CD4-positive, alpha-beta T cell treated with Interleukin-6 for 4 hours (primary cell): ENCODE results near the gene SLC6A9.

Experiments
- DNase-seq: peaks from one replicate; pipeline ENCODE4 v3.0.0-alpha.2; 2020; ENCODE audit warnings: mixed read lengths

SLC6A9 gene

DNA sequence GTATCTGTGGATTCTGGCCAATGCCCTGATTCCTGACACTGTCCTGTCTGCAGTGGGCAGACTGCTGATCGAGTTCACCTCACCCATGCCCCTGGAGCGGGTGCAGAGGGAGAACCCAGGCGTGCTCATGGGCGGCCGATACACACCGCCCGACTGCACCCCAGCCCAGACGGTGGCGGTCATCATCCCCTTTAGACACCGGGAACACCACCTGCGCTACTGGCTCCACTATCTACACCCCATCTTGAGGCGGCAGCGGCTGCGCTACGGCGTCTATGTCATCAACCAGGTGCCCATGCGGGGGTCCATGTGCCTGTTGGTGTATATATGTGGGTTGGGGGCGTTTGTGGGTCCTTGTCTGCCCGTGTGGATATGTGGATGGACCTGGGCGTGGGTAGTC, 49.6 kb downstream of the SLC6A9 start:
- DNase-seq, result no peak

DNA sequence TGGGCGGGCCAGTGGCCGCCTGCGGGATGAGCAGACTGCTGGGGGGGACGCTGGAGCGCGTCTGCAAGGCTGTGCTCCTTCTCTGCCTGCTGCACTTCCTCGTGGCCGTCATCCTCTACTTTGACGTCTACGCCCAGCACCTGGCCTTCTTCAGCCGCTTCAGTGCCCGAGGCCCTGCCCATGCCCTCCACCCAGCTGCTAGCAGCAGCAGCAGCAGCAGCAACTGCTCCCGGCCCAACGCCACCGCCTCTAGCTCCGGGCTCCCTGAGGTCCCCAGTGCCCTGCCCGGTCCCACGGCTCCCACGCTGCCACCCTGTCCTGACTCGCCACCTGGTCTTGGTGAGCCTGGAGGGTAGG, 50.1 kb downstream of the SLC6A9 start:
- DNase-seq, result no peak

DNA sequence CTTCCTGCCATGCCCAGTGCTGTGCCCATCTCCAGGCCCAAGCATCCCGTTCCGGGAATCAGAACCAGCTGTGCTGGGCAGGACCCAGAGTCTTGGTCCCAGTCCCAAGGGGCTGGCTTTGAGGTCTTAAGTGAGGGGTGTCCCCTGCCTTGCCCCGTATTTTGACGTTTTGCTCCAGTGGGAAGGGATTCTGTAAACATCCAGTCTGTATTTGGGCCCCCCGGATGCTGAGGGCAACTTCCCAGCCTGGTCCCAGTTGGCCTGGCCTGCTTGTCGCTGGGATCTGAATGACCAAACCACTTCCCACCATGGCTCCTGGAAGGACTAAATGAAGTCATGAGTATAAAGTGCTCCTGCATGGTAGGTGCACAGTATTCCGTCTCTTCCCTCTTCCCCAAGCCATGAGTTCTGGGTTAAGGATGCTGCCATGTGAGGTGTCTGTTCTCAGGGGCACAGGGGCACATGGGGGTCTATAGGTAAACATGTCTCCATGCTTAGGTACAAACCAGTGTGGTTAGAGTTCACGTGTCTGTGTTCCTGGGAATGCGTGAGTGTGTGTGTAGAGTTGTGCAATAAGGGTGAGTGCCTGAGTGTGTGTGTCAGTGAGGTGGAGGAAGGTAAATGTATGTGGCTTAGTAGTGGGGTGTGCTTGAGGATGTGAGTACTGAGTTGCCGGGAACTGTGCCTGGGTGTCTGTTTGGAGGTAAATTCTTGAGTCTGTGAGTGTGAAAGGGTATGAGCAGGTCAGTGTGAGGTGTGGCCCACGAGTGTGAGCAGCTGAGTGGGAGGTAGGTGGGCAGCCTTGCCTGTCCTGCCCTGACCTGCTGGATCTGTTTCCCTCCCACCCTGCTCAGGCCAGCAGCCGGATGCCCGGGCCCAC, 50.8 kb downstream of the SLC6A9 start:
- DNase-seq, result no peak

DNA sequence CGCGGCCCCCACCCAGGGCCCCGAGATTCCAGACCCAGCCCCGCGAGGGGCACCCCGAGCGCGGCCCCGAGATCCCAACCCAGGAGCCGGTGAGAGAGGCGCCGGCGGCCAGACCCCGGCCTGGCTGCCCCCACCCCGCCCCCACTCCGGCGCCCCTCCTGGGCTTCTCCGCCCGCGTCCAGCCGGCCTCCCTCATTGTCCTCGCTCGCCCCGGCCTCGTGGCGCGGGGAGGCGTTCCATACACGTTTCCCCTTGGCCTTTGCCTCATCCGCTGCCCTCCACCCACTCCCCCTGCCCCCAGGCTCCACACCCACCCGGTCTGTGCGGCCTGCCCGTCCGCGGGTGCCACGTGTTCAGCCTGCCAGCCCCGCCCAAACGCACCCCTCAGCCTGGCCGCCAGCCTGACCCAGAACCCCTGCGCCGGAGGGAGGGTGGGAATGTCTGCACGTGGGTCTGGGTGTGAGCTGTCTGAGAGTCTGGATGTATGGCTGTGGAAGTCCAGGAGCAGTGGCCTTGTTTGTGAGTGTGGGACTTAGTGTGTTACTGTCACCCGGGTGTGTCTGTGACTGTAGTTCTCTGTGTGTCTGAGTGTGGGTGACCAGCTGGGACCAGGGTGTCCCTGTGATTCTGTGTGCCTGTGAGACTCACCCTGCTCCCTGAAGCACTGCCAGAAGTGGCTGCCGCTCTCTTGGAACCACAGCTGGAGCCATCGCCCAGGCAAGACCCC, 51.6 kb downstream of the SLC6A9 start:
- peak; percentile 16 for DNase-seq

DNA sequence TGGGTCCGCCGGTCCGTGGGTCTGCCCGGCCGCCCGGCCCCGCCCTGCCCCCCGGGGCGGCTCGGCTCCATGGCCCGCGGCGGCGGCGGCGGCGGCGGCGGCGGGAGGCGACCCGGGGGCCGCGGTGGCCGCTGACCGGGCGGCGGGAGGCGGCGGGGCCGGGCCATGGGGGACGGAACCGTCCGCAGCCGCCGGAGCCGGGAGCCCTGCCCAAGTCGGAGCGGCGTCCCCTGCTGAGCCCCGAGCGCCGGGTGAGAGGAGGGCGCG, 52.1 kb downstream of the SLC6A9 start:
- no peak for DNase-seq

DNA sequence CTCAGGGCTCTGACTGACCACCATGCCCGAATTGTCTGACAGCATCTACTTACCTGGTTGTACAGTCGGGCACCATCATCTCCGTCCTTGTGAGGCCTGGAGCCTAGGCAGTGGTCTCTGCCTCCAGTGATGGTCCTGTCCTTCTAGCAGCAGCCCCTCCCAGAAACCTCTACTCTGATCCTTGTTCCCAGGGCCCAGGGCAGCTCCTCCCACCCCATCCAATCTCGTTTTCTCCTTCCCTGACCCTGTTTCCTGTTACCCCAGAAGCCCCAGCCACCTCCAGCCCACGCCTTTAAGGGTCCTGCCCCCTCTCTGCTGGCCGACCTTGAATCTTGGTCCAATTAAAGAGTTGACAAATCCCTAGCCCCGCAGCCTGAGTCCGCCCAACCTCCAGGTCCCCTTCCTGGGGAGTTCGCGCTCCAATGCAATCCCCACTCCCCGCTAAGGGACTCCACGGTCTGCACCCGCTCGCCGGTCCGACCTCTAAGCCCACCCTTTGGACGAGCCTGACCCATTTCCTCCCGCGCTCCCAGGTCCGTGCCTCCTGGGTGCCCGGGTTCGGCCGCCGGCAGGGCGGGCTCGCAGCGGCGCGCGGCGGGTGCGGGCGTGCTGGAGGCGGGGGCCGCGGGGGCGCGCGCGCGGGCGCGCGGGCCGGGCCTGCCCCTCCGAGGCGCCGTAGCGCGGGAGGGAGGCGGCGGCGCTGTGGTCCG, 52.6 kb downstream of the SLC6A9 start, which contains the start of gene B4GALT2:
Gene B4GALT2, plus strand, starts transcription at position 660 of the 710 bp plus-strand sequence. CDS start 1,951 bp downstream, outside the sequence.
- peak; percentile 33 for DNase-seq

DNA sequence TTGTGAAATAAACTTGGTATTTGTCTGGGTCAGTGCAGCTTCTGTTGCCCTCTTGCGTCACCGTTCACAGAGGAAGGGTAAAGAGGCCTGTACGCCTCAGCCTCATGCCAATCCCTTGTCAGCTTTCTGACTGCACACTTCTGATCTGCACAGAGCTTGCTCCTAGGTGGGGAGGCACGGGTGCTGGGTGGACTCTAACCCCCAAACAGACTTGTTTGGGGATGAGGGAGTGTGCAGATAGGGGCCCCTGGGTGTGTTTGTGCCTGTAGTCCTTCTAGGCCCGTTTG, 53.1 kb downstream of the SLC6A9 start:
- no peak for DNase-seq

DNA sequence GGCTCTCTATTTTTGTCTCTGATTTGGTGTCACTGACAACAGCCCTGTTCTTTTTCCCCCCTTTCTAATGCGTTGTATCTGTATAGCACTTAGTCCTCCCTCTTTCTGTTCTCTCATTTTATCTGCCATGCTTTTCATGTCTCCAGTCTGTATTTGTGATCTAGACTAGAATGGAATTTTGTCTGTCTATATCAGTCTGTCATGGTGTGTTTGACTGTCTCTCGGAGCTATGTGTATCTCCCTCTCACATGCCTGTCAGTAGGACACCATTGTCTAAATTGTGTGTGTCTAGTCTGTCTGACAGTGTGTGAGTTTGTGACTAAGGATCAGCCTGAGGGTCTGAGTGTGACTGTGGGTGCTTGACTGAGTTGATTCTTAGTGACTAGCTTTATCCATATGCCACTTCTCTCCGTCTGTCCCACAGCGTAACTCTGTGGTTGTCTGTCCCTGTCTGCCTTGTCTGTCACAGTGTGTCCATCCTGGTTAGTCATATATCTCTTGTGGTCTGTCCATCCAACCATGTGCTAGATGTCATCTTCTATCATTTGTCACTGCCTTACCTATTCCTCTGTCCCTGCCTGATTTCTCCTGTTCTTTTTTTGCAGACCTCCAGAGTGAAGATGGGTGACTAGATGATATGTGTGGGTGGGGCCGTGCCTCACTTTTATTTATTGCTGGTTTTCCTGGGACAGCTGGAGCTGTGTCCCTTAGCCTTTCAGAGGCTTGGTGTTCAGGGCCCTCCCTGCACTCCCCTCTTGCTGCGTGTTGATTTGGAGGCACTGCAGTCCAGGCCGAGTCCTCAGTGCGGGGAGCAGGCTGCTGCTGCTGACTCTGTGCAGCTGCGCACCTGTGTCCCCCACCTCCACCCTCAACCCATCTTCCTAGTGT, 53.6 kb downstream of the SLC6A9 start:
- no peak for DNase-seq

DNA sequence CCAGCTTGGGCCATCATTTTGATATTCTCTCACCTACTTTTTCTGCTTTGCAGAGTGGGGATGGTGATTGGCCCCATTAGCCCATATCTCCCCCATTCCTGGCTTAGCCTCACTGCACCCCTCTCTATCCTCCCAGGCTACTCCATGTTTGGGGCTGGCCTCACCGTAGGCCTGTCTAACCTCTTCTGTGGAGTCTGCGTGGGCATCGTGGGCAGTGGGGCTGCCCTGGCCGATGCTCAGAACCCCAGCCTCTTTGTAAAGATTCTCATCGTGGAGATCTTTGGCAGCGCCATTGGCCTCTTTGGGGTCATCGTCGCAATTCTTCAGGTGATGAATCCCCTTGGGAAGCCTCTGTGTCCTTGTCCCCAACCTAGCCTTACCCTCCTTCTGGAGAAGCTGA, 54.4 kb downstream of the SLC6A9 start:
- DNase-seq, result no peak

DNA sequence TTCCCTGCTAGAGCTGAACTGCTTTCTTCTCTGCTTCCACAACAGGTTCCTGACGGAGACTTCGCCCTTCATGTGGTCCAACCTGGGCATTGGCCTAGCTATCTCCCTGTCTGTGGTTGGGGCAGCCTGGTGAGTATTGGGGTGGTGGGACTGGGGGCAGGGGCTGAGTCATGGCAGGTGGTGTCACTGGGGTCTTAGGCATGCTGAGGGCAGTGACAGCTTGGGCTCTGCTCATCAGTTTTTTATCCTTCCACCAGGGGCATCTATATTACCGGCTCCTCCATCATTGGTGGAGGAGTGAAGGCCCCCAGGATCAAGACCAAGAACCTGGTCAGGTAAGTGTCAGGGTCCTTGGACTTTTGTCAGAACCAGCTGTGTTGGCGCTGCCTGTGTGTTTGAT, 55.2 kb downstream of the SLC6A9 start:
- DNase-seq, result no peak

DNA sequence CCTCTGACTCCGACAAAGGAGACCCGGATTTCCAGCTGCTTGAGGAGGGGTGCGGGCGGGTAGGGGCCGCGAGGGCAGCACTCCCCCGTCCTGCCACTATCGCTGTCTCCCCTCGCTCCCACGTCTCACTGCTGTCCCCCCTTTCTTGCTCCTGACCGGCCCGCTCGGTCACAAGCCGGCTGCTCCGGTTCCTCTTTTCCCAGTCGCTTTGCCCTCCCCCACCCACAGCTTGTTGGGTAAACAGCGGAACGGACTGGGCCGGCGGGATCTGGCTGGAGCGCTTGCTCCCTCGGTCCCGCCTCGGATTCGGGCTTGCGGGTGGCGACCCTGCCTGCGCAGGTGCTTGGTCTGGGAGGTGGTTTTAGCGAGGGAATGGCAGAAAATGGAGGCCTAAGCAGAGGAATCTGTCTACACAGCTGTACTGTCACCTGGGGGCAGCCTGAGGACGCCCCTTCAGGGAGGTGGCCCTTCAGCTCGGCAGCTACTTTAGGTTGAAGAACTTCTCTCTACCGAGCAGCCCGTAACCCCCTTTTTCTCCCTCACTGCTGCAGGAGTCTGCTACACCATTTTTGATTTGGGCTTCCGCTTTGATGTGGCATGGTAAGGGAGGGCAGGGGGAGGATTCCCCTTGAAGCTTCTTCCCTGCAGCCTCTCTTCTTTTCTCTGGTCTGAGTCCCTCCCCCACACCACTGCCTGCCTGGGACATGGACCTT, 55.9 kb downstream of the SLC6A9 start:
- peak; percentile 60 for DNase-seq

DNA sequence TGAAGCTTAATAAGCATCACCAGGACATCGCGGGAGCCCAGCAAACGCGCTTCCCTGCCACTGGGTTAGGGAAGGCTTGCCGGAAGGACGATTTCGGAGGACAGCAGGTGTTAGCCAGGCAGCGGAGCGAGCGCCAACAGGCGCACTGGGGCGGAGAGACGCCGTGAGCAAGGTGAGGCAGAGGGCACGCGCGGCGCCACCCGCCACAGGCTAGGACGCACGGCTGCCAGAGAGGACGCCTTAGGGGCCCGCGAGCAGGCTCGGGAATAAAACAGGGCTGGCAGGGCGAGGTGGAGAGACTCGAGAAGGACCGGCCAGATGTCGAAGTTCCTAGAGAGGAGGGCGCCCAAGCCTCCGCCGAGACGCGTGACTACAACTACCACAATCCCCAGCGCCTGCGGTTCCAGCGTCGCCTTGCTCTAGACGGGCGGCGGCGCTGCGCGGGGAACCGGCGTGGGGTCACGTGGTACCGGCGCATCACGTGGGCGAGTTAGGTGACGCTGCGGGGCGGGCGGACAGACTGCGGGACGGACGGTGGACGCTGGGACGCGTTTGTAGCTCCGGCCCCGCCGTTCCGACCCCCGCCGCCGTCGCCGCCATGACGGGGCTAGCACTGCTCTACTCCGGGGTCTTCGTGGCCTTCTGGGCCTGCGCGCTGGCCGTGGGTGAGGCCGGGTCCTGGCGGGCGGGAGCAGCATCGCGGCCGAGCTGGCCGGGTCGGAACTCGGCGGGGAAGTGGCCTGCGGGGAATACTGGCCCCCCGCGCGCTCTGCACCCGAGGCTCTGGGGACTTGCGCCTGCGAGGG, 56.6 kb downstream of the SLC6A9 start, which contains the start of gene ATP6V0B:
Gene ATP6V0B, plus strand, starts transcription at position 518 of the 806 bp plus-strand sequence. Its CDS starts 81 bp downstream, at position 599.
- DNase-seq, result peak; percentile 94

DNA sequence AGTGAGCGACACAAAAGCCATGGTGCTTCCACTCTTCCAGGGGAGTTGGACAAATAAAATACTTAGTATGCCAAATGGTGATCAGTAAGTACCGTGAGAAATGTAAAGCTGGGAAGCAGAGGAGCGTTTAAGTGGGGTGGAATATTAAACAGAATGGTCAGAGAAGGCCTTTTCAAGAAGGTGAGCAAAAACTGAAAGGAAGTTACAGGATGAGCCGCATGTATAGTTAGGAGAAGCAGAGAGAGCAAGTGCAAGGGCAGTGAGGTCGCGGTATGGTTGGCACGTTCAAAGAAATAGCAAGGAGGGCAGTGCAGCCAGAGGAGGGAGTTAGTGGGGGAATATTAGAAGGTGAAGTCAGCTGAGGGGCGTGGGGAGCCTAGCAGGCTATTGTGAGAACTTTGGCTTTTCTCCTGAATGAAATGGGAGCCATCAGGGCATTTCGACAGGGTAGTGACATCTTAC, 57.2 kb downstream of the SLC6A9 start:
- no peak for DNase-seq

DNA sequence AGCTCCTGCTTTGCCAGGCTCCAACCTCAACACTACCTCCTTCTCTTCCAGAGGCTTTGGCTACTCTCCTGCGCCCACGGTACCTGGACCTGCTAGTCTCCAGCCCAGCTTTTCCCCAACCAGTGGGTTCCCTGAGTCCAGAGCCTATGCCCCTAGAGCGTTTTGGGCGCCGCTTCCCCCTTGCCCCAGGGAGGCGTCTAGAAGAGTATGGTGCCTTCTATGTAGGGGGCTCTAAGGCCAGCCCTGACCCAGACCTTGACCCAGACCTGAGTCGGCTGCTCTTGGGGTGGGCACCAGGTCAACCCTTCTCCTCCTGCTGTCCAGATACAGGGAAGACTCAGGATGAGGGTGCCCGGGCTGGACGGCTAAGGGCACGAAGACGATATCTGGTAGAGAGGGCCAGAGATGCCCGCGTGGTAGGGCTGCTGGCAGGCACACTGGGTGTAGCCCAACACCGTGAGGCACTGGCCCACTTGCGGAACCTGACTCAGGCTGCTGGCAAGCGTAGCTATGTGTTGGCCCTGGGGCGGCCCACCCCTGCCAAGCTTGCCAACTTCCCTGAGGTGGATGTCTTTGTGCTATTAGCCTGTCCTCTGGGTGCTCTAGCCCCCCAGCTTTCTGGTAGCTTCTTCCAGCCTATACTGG, 59.8 kb downstream of the SLC6A9 start:
- DNase-seq, result no peak

DNA sequence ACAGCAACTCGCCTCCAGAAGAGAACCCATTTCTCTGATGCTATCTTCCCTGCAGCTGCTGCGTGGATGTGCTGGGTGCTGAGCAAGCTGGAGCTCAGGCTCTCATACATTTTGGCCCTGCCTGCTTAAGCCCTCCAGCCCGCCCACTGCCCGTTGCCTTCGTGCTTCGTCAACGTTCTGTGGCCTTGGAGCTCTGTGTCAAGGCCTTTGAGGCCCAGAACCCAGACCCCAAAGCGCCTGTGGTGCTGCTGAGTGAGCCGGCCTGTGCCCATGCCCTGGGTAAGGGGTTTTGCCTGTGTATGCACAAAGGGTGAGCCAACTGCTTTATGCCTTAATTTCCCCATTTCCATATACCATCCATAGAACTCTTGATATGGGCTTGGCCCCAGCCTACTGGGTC, 60.4 kb downstream of the SLC6A9 start:
- no peak for DNase-seq

DNA sequence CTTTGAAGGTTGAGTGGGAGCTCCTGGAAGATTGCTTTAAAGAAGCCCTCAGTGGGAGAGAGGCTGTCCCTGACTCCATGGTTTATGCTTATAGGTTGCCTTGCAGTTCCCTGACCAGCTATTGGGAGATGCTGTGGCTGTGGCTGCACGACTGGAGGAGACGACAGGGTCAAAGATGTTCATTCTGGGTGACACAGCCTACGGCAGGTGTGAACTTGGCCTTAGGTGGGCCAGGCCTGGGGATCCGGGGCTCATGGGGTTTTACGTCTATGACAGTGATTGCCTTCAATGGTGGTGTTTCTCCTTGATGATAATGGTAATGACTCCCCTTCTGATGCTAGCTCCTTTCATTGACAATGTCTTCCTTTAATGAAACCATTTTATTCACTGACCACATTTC, 60.8 kb downstream of the SLC6A9 start:
- no peak for DNase-seq

DNA sequence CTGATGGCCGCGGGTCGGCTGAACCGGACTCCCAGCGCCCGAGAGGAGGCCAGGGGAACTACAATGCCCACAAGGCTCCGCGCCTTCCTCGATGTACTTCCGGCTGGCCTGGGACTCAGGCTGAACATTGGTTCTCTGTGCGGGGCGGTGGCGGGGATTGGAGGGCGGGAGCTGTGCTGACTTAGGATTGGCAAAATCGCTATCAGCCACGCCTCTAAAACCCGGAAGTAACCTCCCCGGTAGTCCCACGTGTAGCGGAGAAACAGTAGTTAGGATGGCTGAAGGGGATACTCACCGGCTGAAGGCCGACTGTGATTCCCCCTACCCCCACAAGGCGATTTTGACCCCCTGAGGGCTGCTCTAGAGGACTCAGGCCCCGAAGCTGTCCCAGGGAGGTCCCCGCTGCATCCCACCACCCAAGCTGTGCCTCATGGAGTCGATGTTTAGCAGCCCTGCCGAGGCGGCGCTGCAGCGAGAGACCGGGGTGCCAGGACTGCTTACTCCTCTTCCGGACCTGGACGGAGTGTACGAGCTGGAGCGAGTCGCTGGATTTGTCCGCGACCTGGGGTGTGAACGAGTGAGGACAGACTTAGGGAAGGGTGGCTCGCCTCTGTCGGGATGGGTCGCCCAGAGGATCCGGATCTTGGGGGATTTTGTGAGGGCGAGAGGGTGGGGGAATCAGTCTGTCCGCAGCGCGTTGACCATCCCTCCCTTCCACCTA, 61.4 kb downstream of the SLC6A9 start, which contains the start of gene DPH2:
Gene DPH2, plus strand, starts transcription at position 265 of the 721 bp plus-strand sequence. Its CDS starts 166 bp downstream, at position 431.
- DNase-seq, result peak; percentile 97

DNA sequence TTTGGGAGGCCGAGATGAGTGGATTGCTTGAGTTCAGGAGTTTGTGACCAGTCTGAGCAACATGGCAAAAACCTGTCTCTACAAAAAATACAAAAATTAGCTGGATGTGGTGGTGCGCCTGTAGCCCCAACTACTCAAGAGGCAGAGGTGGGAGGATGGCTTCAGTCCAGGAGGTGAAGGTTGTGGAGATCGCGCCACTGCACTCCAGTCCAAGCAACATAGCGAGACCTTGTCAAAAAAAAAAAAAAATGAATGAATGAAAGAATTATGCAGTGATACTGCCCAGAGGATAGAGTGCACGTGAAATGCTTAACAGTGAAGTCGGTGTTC, 61.9 kb downstream of the SLC6A9 start:
- no peak for DNase-seq

DNA sequence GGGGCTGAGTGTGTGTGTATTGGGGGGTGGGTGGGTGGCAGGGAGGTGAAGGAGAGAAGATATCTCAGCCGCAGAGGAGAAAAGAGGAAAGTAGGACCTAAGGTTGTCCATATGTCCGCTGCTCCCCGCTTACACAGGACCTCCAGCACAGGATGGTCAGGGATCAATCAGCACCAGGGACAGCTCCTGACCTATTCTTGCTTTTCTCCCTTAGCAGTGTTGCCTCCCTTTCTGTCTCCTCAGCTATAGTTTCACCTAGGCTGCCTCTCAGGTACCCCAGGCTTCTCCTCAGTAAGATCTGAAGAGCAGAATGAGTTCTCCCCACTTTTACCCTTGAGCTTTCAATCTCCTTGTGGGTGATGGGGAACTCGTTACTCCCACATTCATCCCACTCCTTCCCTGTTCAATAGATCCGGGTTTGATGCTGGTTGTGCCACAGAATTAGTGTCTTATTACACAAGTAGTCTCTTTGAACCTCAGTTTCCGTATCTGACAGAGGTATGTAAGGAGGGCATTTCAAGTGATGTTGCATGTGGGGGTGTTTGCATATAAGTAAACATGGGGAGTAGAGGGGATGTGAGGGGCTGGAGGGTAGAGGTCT, 62.8 kb downstream of the SLC6A9 start:
- DNase-seq, result peak; percentile 31
